Measurements from ENCODE around the gene KLHL33. TPM values are rescaled to one million over a fixed set of nuclear protein-coding genes. Genes with fewer than 3 reads are reported as not detected.

The KLHL33 gene
- total RNA-seq, 6 experiments from 2014 or later, result 0.06 to 0.19 (median 0.11) TPM; not detected in 1

DNA sequence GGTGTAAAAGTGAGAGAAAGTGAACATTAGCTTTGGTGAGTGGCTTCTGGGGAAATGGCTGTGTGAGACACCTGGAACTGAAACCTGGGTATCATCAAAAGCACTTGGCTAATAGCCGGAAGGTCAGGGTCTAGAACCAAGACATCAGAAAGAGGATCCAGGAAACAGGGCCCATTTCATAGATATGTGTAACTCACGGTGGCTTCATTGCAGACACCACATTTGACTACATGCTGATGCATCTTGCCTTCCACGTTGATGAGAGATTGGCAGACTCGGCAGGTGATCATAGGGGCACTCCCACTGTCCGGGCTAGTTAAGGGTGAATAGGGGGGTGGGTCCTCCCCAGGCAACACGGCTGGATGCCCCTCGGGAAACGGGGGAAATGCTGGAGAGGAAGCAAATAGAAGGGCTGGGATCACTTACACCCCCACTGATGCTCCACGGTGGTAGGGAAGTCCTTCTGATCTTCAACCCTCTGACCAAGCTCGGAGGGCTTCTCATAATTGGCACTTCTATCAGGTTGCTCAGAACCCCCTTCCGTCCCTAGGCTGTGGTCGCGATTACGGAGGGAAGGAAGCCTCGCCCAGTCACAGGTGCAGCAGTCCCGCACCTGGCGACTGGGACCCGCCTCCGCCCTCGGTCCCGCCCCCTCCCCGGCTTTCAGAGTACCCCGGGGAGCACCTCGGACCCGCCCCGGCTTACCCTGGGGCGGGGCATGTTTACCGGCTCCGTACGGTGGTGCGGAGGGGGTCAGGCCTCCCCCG is 24.7 kb upstream of the KLHL33 start:
- TF ChIP-seq, protein P1, sequence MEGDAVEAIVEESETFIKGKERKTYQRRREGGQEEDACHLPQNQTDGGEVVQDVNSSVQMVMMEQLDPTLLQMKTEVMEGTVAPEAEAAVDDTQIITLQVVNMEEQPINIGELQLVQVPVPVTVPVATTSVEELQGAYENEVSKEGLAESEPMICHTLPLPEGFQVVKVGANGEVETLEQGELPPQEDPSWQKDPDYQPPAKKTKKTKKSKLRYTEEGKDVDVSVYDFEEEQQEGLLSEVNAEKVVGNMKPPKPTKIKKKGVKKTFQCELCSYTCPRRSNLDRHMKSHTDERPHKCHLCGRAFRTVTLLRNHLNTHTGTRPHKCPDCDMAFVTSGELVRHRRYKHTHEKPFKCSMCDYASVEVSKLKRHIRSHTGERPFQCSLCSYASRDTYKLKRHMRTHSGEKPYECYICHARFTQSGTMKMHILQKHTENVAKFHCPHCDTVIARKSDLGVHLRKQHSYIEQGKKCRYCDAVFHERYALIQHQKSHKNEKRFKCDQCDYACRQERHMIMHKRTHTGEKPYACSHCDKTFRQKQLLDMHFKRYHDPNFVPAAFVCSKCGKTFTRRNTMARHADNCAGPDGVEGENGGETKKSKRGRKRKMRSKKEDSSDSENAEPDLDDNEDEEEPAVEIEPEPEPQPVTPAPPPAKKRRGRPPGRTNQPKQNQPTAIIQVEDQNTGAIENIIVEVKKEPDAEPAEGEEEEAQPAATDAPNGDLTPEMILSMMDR (IDR thresholded peaks at IDR 0.05), result no peak
- no peak for TF ChIP-seq POLR2A (IDR thresholded peaks at IDR 0.05)
- peak in 1 of 3 donors; percentile 29 for DNase-seq
- 7% methylated on average over 10 of the region's 32 CpGs for WGBS (ENCODE audit: insufficient coverage, low coverage, low lambda C conversion rate, missing lambda C conversion rate)
- H3K27me3 ChIP-seq, result no peaks in the 10 kb centered on the region
- ATAC-seq, result peak in 3 of 4 donors; percentile 0 to 1 (median 1)
- H3K27ac ChIP-seq, result peak overlapping the region; percentile 84 to 85 (median 84)
- H3K4me3 ChIP-seq, result peak overlapping the region; percentile 72 to 81 (median 79)
- H3K36me3 ChIP-seq, result peaks cover 0 to 37% (median 14%) of the 10 kb centered on the region in 4 donors
- intact Hi-C loops (cut with DNase I), result no loop called here
- H3K4me1 ChIP-seq, result peaks cover 0 to 20% (median 8%) of the 10 kb centered on the region in 4 donors
- H3K9me3 ChIP-seq, result no peaks in the 10 kb centered on the region

DNA sequence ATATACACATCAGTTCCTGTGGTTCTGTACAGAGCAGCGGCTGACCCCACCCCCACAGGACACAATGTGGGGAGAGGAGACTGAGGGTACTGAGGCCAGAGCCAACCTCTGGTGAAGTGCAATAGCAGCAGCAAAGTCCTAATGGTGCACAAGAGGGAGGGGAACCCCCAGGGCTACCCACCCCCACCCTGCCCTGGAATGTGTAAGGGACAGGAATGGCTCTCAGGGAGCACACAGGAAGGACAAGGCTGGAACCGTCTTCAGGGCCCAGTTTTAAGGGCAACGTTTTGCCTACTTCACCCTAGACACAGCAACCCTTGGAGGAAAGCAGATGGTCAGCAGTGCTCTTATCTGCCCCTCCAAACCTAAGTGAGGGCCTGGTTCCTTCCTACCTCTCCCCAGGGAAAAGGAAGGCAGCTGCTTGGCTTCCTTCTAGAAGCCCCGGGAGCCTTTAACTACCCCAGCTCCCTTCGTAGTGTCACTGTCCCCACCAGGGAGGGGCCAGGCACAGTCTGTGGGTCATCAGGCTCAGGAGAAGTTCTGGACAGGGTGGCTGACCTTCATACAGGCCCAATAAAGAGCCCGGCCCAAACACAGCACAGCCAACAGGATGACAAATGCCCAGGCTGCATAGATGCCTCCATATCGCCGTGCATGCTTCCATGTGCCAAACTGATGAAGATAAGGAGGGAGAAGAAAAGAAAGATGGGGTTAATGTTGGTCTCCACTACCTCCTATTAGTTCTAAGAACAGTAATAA is 22.2 kb upstream of the KLHL33 start:
- ATAC-seq (no peak), DNase-seq (no peak)
- 54% methylated on average over 3 of the region's 8 CpGs for WGBS (ENCODE audit: insufficient coverage, low coverage, low lambda C conversion rate, missing lambda C conversion rate)
- H3K9me3 ChIP-seq, result no peaks in the 10 kb centered on the region
- peaks cover 0 to 27% (median 12%) of the 10 kb centered on the region in 4 donors for H3K4me1 ChIP-seq
- H3K27me3 ChIP-seq, result no peaks in the 10 kb centered on the region
- H3K4me3 ChIP-seq, result no peak overlapping the region
- intact Hi-C loops (cut with DNase I), result no loop called here
- H3K36me3 ChIP-seq, result peaks cover 0 to 37% (median 14%) of the 10 kb centered on the region in 4 donors
- H3K27ac ChIP-seq, result no peak overlapping the region
- TF ChIP-seq, protein P1 (IDR thresholded peaks at IDR 0.05), result no peak
- TF ChIP-seq POLR2A (IDR thresholded peaks at IDR 0.05), result no peak

DNA sequence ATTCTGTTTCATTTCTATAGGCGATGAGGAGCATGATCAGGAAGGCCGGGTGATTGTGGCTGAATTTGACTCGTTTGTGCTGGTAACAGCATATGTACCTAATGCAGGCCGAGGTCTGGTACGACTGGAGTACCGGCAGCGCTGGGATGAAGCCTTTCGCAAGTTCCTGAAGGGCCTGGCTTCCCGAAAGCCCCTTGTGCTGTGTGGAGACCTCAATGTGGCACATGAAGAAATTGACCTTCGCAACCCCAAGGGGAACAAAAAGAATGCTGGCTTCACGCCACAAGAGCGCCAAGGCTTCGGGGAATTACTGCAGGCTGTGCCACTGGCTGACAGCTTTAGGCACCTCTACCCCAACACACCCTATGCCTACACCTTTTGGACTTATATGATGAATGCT is 21.0 kb upstream of the KLHL33 start:
- H3K4me3 ChIP-seq, result no peak overlapping the region
- H3K4me1 ChIP-seq, result peaks cover 0 to 27% (median 12%) of the 10 kb centered on the region in 4 donors
- no peak overlapping the region for H3K27ac ChIP-seq
- WGBS (ENCODE audit: insufficient coverage, low coverage, low lambda C conversion rate, missing lambda C conversion rate), result 50% methylated on average over 11 of the region's 13 CpGs
- DNase-seq (no peak), ATAC-seq (no peak)
- TF ChIP-seq, protein P1 (IDR thresholded peaks at IDR 0.05), result no peak
- TF ChIP-seq POLR2A (IDR thresholded peaks at IDR 0.05), result no peak
- peaks cover 0 to 41% (median 14%) of the 10 kb centered on the region in 4 donors for H3K36me3 ChIP-seq
- no peaks in the 10 kb centered on the region for H3K9me3 ChIP-seq
- intact Hi-C loops (cut with DNase I), result no loop called here
- no peaks in the 10 kb centered on the region for H3K27me3 ChIP-seq

DNA sequence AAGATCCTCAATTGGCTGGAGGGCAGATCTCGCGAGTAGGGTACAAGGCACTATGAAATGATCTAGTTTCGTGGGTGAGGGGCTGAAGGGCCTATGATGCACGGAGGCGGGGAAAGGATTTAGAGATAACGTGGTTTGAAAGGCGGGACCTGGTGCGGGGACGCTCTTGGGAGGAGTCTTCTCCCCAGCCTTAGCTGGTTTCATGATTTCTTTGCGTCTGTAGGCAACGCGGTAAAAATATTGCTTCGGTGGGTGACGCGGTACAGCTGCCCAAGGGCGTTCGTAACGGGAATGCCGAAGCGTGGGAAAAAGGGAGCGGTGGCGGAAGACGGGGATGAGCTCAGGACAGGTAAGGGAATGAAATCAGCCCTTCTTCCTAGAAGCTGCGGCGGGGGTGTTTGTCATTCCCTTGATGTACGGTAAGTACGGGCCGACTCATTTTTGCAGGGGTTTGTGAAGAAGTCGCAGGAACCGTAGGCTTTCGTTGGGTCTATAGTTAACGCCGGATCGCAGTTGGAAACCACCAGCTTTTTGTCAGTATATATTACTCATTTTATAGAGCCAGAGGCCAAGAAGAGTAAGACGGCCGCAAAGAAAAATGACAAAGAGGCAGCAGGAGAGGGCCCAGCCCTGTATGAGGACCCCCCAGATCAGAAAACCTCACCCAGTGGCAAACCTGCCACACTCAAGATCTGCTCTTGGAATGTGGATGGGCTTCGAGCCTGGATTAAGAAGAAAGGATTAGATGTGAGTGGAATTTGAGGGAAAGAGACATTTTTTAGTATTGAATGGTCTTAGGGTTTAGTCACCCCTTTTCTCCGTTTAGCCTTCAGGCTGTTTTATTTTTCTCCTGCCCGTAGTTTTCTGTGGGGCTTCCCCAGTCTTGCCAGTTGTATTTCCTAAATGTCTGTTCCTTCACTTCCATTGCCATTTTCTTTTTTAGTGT is 19.7 kb upstream of the KLHL33 start:
- WGBS (ENCODE audit: insufficient coverage, low coverage, low lambda C conversion rate, missing lambda C conversion rate), result 3% methylated on average over 36 of the region's 39 CpGs
- TF ChIP-seq, protein P1 (IDR thresholded peaks at IDR 0.05), result no peak
- TF ChIP-seq POLR2A (IDR thresholded peaks at IDR 0.05), result no peak
- intact Hi-C loops (cut with DNase I), result no loop called here
- Histone ChIP-seq H3K4me3 (peak overlapping the region; percentile 69 to 81 (median 71)), H3K4me1 (peaks cover 0 to 25% (median 12%) of the 10 kb centered on the region in 4 donors), H3K36me3 (peaks cover 0 to 53% (median 14%) of the 10 kb centered on the region in 4 donors), H3K27ac (peak overlapping the region; percentile 78 to 89 (median 80)), H3K9me3 (no peaks in the 10 kb centered on the region), H3K27me3 (no peaks in the 10 kb centered on the region)
- peak; percentile 55 to 74 (median 69) for ATAC-seq
- peak in 1 of 3 donors; percentile 52 for DNase-seq
